Muscle of back (tissue), 11 donors: Measurements from ENCODE around the gene FXR1. TPM values are rescaled to one million over a fixed set of nuclear protein-coding genes. Genes with fewer than 3 reads are reported as not detected.
"Not testable (repeated sequence)": the region's sequence is repeated elsewhere in the genome, so short reads cannot be mapped to it uniquely, and the experiment has no call there.

Experiments
- DNase-seq, 3 donors: peaks; one replicate each; pipeline versions ENCODE4 v3.0.0 to v3.0.0-alpha.2; 2013
- polyA plus RNA-seq, 10 donors: library from polyadenylated mRNA; unstranded; fragments of 120-200 nt; gene quantifications; one replicate each; pipeline ENCODE4 v1.2.1, GENCODE V29; 2013; ENCODE audit not compliant: insufficient read length in 10 of 10

The FXR1 gene
- polyA plus RNA-seq, 10 donors, result 386 to 644 (median 501) TPM

DNA sequence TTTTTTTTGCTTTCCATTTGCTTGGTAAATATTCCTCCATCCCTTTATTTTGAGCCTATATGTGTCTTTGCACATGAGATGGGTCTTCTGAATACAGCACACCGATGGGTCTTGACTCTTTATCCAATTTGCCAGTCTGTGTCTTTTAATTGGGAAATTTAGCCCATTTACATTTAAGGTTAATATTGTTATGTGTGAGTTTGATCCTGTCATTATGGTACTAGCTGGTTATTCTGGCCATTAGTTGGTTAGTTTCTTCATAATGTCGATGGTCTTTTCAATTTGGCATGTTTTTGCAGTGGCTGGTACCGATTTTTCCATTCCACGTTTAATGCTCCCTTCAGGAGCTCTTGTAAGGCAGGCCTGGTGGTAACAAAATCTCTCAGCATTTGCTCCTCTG, 89.9 kb downstream of the FXR1 start:
- DNase-seq, result not testable (repeated sequence)

DNA sequence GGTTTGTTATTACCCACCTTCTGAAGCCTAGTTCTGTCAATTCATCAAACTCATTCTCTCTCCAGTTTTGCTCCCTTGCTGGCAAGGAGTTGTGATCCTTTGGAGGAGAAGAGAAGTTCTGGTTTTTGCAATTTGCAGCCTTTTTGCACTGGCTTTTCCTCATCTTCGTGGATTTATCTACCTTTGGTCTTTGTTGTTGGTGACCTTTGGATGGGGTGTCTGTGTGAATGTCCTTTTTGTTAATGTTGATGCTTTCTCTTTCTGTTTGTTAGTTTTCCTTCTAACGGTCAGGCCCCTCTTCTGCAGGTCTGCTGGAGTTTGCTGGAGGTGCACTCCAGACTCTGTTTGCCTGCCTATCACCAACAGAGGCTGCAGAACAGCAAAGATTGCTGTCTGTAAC, 91.0 kb downstream of the FXR1 start:
- not testable (repeated sequence) for DNase-seq

DNA sequence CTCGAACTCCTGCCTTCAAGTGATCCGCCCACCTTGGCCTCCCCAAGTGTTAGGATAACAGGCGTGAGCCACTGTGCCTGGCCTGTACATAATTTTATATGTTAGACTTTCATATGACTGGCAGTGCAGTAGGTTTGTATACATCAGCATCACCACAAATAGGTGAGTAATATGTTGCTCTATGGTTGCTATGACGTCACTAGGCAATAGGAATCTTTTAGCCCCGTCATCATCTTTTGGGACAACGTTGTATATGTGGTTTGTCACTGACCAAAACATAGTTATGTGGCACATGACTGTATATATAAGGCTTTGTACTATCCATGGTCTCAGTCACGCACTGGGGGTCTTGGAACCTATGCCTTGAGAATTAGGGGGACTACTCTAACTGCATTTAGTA, 94.1 kb downstream of the FXR1 start:
- no peak for DNase-seq

DNA sequence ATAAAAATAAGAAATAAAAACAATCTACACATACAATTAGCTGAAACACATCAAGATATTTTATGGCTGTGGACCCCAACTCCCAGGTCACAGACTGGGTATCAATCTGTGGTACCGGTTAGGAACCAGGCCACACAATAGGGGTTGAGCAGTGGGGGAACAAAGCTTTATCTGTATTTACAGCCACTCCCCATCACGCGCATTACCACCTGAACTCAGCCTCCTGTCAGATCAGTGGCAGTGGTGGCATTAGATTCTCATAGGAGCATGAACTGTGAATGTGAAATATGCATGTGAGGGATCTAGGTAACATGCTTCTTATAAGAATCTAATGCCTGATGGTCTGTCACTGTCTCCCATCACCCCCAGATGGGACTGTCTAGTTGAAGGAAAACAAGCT, 94.8 kb downstream of the FXR1 start:
- DNase-seq, result no peak

DNA sequence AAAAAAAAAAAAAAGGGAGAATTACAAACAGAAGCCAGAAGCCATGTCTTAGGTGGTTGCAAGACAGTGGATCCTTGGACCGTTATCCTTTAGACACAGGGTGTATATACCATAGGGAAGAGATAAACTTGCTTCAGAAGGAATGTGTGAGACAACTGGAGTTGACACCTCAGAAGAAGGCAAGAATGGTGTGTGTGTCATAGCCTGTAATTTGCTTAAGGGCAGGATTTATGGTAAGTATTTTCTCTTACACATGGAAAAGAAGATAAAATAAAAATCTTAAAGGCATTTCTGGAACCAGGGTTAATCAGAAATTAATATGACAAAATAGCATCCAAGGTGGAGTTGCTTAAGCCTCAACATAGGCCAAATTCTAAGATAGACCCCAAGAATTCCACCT, 96.3 kb downstream of the FXR1 start:
- DNase-seq, result no peak

DNA sequence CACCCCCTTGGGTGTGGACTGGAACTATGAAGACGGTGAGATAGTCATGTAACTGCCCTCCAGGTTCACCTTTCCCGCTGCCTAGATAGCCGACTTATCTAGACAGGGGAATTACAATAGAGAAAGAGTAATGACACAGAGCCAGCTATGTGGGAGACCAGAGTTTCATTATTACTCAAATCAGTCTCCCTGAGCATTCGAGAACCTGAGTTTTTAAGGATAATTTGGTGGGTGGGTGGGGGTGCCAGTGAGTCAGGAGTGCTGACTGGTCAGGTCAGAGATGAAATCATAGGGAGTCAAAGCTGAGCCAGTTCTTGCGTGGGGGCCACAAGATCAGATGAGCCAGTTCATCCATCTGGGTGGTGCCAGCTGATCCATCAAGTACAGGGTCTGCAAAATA, 96.8 kb downstream of the FXR1 start:
- no peak for DNase-seq

DNA sequence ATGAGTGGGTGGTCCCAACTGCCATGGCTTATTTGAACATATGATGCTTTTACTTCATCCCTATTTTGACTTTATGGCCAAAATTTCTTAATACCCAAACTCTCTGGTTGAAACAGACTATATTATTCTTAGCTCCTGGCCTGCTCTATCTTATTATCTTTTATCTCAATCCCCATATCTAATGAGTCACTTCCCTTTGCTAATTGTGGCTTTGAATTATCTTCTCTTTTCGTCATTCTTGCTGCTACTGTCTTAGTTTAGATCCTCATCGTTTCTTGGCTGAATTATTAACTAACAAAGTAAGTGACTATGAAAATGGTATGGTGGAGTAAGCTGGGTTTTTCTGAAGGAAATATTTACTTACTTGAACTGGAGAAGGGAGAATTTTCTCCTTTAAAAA, 105.2 kb downstream of the FXR1 start:
- DNase-seq, result no peak

DNA sequence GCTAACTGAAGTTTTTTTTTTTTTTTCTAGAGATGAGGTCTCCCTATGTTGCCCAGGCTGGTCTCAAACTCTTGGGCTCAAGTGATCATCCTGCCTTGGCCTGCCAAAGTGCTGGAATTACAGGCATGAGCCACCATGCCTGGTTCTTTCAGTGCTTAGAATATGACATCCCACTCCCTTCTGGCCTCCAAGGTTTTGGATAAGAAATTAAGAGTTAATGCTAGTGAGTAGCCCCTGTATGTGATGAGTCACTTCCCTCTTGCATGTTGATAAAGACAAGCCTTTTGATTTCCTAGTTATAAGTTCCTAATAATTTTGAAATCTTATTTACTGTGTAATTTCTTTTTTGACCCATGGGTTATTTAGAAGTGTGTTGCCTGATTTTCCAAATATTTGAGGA, 112.7 kb downstream of the FXR1 start:
- no peak for DNase-seq

DNA sequence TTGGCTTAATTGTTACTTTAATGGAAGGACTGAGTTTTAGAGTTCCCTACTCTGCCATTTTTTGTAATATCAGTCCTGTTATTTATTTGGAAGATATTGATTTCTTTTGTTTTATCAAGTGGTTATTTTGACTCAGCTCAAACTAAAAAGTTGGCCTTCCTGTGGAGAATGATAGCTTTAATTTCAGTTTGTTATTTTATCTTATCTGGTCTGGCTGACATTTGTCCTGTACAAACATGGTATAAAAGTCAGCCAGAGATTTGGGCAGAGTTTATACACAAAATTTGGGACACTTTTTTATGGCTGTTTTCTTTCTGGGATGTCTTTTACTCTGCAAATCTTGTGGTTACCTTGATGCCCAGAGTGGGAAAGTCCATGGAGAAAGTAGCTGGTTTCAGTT, 118.5 kb downstream of the FXR1 start:
- DNase-seq, result no peak

Other genes with a start within 250 kb of the FXR1 start
- gene CCDC39, start 233.2 kb upstream of the FXR1 start, polyA plus RNA-seq, result 1 to 10 TPM; 1.2 to 4.2 (median 2.4) TPM
- gene DNAJC19, start 77.1 kb downstream of the FXR1 start, polyA plus RNA-seq, result 10 to 100 TPM; 34.4 to 42.2 (median 38.9) TPM